HG02943 (cell line): Measurements from ENCODE around the gene NPTN.

ENCODE experiments used
- ATAC-seq: cut with Tn5 transposase; IDR thresholded peaks from one replicate; pipeline ENCODE4 v1.9.1; 2021; ENCODE audit warnings: mild to moderate bottlenecking, low read depth, moderate library complexity; ENCODE audit not compliant: unreplicated experiment

NPTN gene

GRCh38 chr15:73633991-73634495, 854 bp upstream of the NPTN start:
- no peak for ATAC-seq

- ATAC-seq, result peak; percentile 0
Measured at GRCh38 chr15:73632670-73633058, 525 bp downstream of the NPTN start.

GRCh38 chr15:73631915-73632669, 1.1 kb downstream of the NPTN start:
- ATAC-seq, result no peak

GRCh38 chr15:73630921-73631362, 2.2 kb downstream of the NPTN start:
- no peak for ATAC-seq

- no peak for ATAC-seq
Measured at GRCh38 chr15:73629798-73630429, 3.3 kb downstream of the NPTN start.

- ATAC-seq, result no peak
Measured at GRCh38 chr15:73628976-73629797, 4.0 kb downstream of the NPTN start.

GRCh38 chr15:73628102-73628501, 5.1 kb downstream of the NPTN start:
- no peak for ATAC-seq

- no peak for ATAC-seq
Measured at GRCh38 chr15:73626072-73626471, 7.1 kb downstream of the NPTN start.

- no peak for ATAC-seq
Measured at GRCh38 chr15:73624530-73624929, 8.7 kb downstream of the NPTN start.

- no peak for ATAC-seq
Measured at GRCh38 chr15:73621286-73621826, 11.8 kb downstream of the NPTN start.

- ATAC-seq, result no peak
Measured at GRCh38 chr15:73620078-73620477, 13.1 kb downstream of the NPTN start.

- ATAC-seq, result no peak
Measured at GRCh38 chr15:73617913-73618312, 15.3 kb downstream of the NPTN start.

- ATAC-seq, result no peak
Measured at GRCh38 chr15:73617301-73617831, 15.8 kb downstream of the NPTN start.

- no peak for ATAC-seq
Measured at GRCh38 chr15:73608941-73609340, 24.2 kb downstream of the NPTN start.

GRCh38 chr15:73608475-73608874, 24.7 kb downstream of the NPTN start:
- ATAC-seq, result no peak

- ATAC-seq, result no peak
Measured at GRCh38 chr15:73607843-73608242, 25.3 kb downstream of the NPTN start.

- no peak for ATAC-seq
Measured at GRCh38 chr15:73607405-73607804, 25.8 kb downstream of the NPTN start.

- no peak for ATAC-seq
Measured at GRCh38 chr15:73605759-73606436, 27.3 kb downstream of the NPTN start.

- ATAC-seq, result no peak
Measured at GRCh38 chr15:73604477-73604876, 28.7 kb downstream of the NPTN start.

- no peak for ATAC-seq
Measured at GRCh38 chr15:73602992-73603391, 30.2 kb downstream of the NPTN start.
